Endothelial cell of umbilical vein (primary cell): Measurements from ENCODE around the gene PLK5.

Source experiments
- CTCF ChIP-seq, 2 donors: IDR thresholded peaks; 1 replicate in 1 of 2; 2 replicates in 1 of 2; pipeline ENCODE4 v1.5.1; 2011; ENCODE audit warnings: low read length in 2 of 2, mild to moderate bottlenecking in 2 of 2, moderate library complexity in 2 of 2, control low read depth in 1 of 2, inconsistent platforms in 1 of 2, low read depth in 1 of 2; ENCODE audit not compliant: insufficient read depth in 1 of 2; ENCODE audit errors: extremely low read depth in 1 of 2
- EZH2 ChIP-seq: IDR thresholded peaks from 2 replicates; pipeline ENCODE4 v1.6.1; 2012; ENCODE audit warnings: borderline replicate concordance, low read depth, mild to moderate bottlenecking, moderate library complexity, low read length, inconsistent platforms; ENCODE audit not compliant: severe bottlenecking
- MAX ChIP-seq: IDR thresholded peaks from 2 replicates; pipeline ENCODE4 v1.6.1; 2011; ENCODE audit not compliant: insufficient read depth, insufficient read length
- MYC ChIP-seq: IDR thresholded peaks from one replicate; pipeline ENCODE4 v1.6.1; 2011; ENCODE audit warnings: mild to moderate bottlenecking, low read depth, low read length
- POLR2A ChIP-seq: IDR thresholded peaks from 2 replicates; pipeline ENCODE4 v1.6.1; 2012; ENCODE audit warnings: low read depth, mild to moderate bottlenecking, control low read depth, low read length
- POLR2AphosphoS5 ChIP-seq: IDR thresholded peaks from 2 replicates; pipeline ENCODE4 v1.6.1; 2012; ENCODE audit warnings: low read depth, mild to moderate bottlenecking, control low read depth, low read length, moderate library complexity; ENCODE audit not compliant: insufficient read depth

GRCh38 chr19:1475751-1476437 lies 48.0 kb upstream of the PLK5 start:
- TF ChIP-seq POLR2AphosphoS5 = no peak
- no peak for TF ChIP-seq POLR2A
- TF ChIP-seq CTCF (IDR thresholded peaks at IDR 0.05; ENCODE audit: extremely low read depth in 1 of 2, insufficient read depth in 1 of 2, low read depth in 1 of 2, low read length in 2 of 2) = no peak
- TF ChIP-seq MAX = no peak
- no peak for TF ChIP-seq EZH2
- TF ChIP-seq MYC = no peak
